T-cell (primary cell): ENCODE data around the gene KCNQ1OT1. TPM values are rescaled to one million over a fixed set of nuclear protein-coding genes. Genes with fewer than 3 reads are reported as not detected.

Source experiments
- ATAC-seq, 4 experiments: fragments of 200-7000 bp in 3 of 4; fragments of 150-1000 bp in 1 of 4; cut with Tn5 transposase; replicated peaks in 1 of 4; 1 replicate in 3 of 4; 2 replicates in 1 of 4; pipeline ENCODE4 v1.10.0; 2021; ENCODE audit warnings: moderate library complexity in 3 of 4, mild to moderate bottlenecking in 2 of 4, moderate number of reproducible peaks in 1 of 4
- CTCF ChIA-PET, 2 donors: fragments of 300-600 bp; sonication (Branson Sonifier 250); formaldehyde crosslinking; loops; one replicate each; lab custom pipeline; 2022; ENCODE audit warnings: antibody characterized with exemption in 2 of 2; lab: Charles Lee
- POLR2A ChIA-PET, 2 donors: fragments of 300-600 bp; sonication (Branson Sonifier 250); formaldehyde crosslinking; loops; one replicate each; lab custom pipeline; 2022; ENCODE audit warnings: antibody characterized with exemption in 2 of 2; lab: Charles Lee
- DNase-seq, 35 experiments: peaks; one replicate each; pipeline versions ENCODE4 v3.0.0 to v3.0.0-alpha.2; 2013 to 2023
- H3K27ac ChIP-seq: one replicate; pipeline ENCODE4 v1.5.1; 2013; ENCODE audit warnings: low read length
- H3K27me3 ChIP-seq, 2 experiments: replicated peaks in 1 of 2; 1 replicate in 1 of 2; 2 replicates in 1 of 2; pipeline versions ENCODE4 v1.6.1 to v1.7.0; 2013; ENCODE audit warnings: low read length in 1 of 2, mixed read lengths in 1 of 2; ENCODE audit not compliant: control insufficient read depth in 2 of 2, insufficient read depth in 2 of 2; ENCODE audit errors: extremely low read depth in 1 of 2
- H3K36me3 ChIP-seq, 2 donors: 1 replicate in 1 of 2; 2 replicates in 1 of 2; pipeline versions ENCODE4 v1.6.1 to v1.7.0; 2013; ENCODE audit warnings: low read length in 1 of 2; ENCODE audit not compliant: control insufficient read depth in 2 of 2, insufficient read depth in 1 of 2; ENCODE audit errors: extremely low read depth in 1 of 2
- H3K4me1 ChIP-seq, 2 experiments: 1 replicate in 1 of 2; 2 replicates in 1 of 2; pipeline versions ENCODE4 v1.6.1 to v1.7.0; 2013; ENCODE audit warnings: low read length in 2 of 2, mixed read lengths in 1 of 2; ENCODE audit not compliant: insufficient read depth in 2 of 2, control insufficient read depth in 1 of 2; ENCODE audit errors: extremely low read depth in 1 of 2
- H3K4me3 ChIP-seq, 2 donors: 1 replicate in 1 of 2; 2 replicates in 1 of 2; pipeline versions ENCODE4 v1.5.1 to v1.7.0; 2013; ENCODE audit warnings: mild to moderate bottlenecking in 2 of 2, low read length in 1 of 2, moderate library complexity in 1 of 2; ENCODE audit not compliant: control insufficient read depth in 1 of 2; ENCODE audit errors: extremely low read depth in 1 of 2
- H3K9me3 ChIP-seq: 2 replicates; pipeline ENCODE4 v1.7.0; 2013
- H3K27ac Mint-ChIP-seq, 2 donors: one replicate each; pipeline ENCODE4 v1.8.0; 2020 to 2021; ENCODE audit warnings: mild to moderate bottlenecking in 2 of 2, mixed read lengths in 2 of 2
- H3K27me3 Mint-ChIP-seq, 2 donors: one replicate each; pipeline ENCODE4 v1.8.0; 2021 to 2022; ENCODE audit warnings: mixed read lengths in 2 of 2
- H3K36me3 Mint-ChIP-seq: one replicate; pipeline ENCODE4 v1.8.0; 2021; ENCODE audit warnings: mixed read lengths
- H3K4me1 Mint-ChIP-seq, 3 donors: one replicate each; pipeline ENCODE4 v1.8.0; 2020 to 2022; ENCODE audit warnings: mixed read lengths in 3 of 3, mild to moderate bottlenecking in 1 of 3
- H3K4me3 Mint-ChIP-seq, 3 donors: one replicate each; pipeline ENCODE4 v1.8.0; 2020 to 2022; ENCODE audit warnings: mild to moderate bottlenecking in 3 of 3, mixed read lengths in 3 of 3, moderate library complexity in 3 of 3
- H3K9me3 Mint-ChIP-seq, 3 donors: one replicate each; pipeline ENCODE4 v1.8.0; 2020 to 2022; ENCODE audit warnings: mixed read lengths in 3 of 3
- WGBS: methylation state at CpG from one replicate; pipeline ENCODE4 v1.1.5; 2013; ENCODE audit warnings: missing lambda C conversion rate; ENCODE audit not compliant: insufficient coverage; 5-methylcytosine and 5-hydroxymethylcytosine counted together
- total RNA-seq, 35 experiments: library from RNA in 6 of 35; stranded (reverse) in 6 of 35; fragments of 120-200 nt in 1 of 35; gene quantifications; one replicate each; pipeline versions ENCODE4 v1.2.1 to v1.2.4 and lab custom pipeline; 2013 to 2026

The KCNQ1OT1 gene
- total RNA-seq, 5 donors from 2014 or later (not counting 1 experiment from before 2014, with no cell fraction given) = 0.30 to 0.42 (median 0.35) TPM

- H3K27ac Mint-ChIP-seq = no peak overlapping the region
- Histone ChIP-seq H3K27me3 (no peaks in the 10 kb centered on the region), H3K4me1 (no peaks in the 10 kb centered on the region), H3K36me3 (no peaks in the 10 kb centered on the region), H3K9me3 (no peaks in the 10 kb centered on the region), H3K4me3 (no peak overlapping the region), H3K27ac (no peak overlapping the region)
- H3K36me3 Mint-ChIP-seq = peaks cover 60% of the 10 kb centered on the region
- H3K9me3 Mint-ChIP-seq = peaks cover 0 to 25% (median 12%) of the 10 kb centered on the region in 3 donors
- no peaks in the 10 kb centered on the region for H3K4me1 Mint-ChIP-seq
- H3K27me3 Mint-ChIP-seq = no peaks in the 10 kb centered on the region
- no peak for ATAC-seq
- no peak overlapping the region for H3K4me3 Mint-ChIP-seq
- POLR2A ChIA-PET = no interaction called here
- 78% methylated on average over 2 of the region's 8 CpGs for WGBS
- CTCF ChIA-PET = no interaction called here
- no peak for DNase-seq
Observed at GRCh38 chr11:2599561-2600189, 100.1 kb downstream of the KCNQ1OT1 start.

GRCh38 chr11:2595204-2595603 is 104.6 kb downstream of the KCNQ1OT1 start:
- Mint-ChIP-seq H3K36me3 (peaks cover 77% of the 10 kb centered on the region), H3K4me3 (no peak overlapping the region), H3K4me1 (no peaks in the 10 kb centered on the region), H3K27ac (no peak overlapping the region), H3K9me3 (peaks cover 0 to 25% (median 12%) of the 10 kb centered on the region in 3 donors), H3K27me3 (no peaks in the 10 kb centered on the region)
- WGBS = 90% methylated on average over 2 of the region's 3 CpGs
- ChIA-PET POLR2A (no interaction called here), CTCF (no interaction called here)
- no peaks in the 10 kb centered on the region for H3K4me1 ChIP-seq
- H3K9me3 ChIP-seq = no peaks in the 10 kb centered on the region
- peaks cover 0 to 9% of the 10 kb centered on the region in 2 donors for H3K36me3 ChIP-seq
- no peak overlapping the region for H3K27ac ChIP-seq
- no peak overlapping the region for H3K4me3 ChIP-seq
- H3K27me3 ChIP-seq = no peaks in the 10 kb centered on the region
- no peak for ATAC-seq
- DNase-seq = no peak

GRCh38 chr11:2594267-2594666 is 105.5 kb downstream of the KCNQ1OT1 start:
- DNase-seq (no peak), ATAC-seq (no peak)
- Histone ChIP-seq H3K36me3 (peaks cover 0 to 9% of the 10 kb centered on the region in 2 donors), H3K4me1 (no peaks in the 10 kb centered on the region), H3K27me3 (no peaks in the 10 kb centered on the region), H3K27ac (no peak overlapping the region), H3K4me3 (no peak overlapping the region), H3K9me3 (no peaks in the 10 kb centered on the region)
- POLR2A ChIA-PET = no interaction called here
- no peaks in the 10 kb centered on the region for H3K4me1 Mint-ChIP-seq
- peaks cover 75% of the 10 kb centered on the region for H3K36me3 Mint-ChIP-seq
- CTCF ChIA-PET = no interaction called here
- H3K9me3 Mint-ChIP-seq = peaks cover 0 to 25% (median 12%) of the 10 kb centered on the region in 3 donors
- no peaks in the 10 kb centered on the region for H3K27me3 Mint-ChIP-seq
- no peak overlapping the region for H3K27ac Mint-ChIP-seq
- WGBS = no CpG with 5 or more reads among the region's 1 CpG
- no peak overlapping the region for H3K4me3 Mint-ChIP-seq

- DNase-seq (no peak), ATAC-seq (no peak)
- WGBS = 95% methylated on average over 9 of the region's 15 CpGs
- H3K4me1 ChIP-seq = no peaks in the 10 kb centered on the region
- Mint-ChIP-seq H3K9me3 (peaks cover 0 to 20% (median 12%) of the 10 kb centered on the region in 3 donors), H3K36me3 (peaks cover 69% of the 10 kb centered on the region), H3K27ac (no peak overlapping the region), H3K27me3 (no peaks in the 10 kb centered on the region), H3K4me3 (no peak overlapping the region), H3K4me1 (no peaks in the 10 kb centered on the region)
- H3K4me3 ChIP-seq = no peak overlapping the region
- no peak overlapping the region for H3K27ac ChIP-seq
- no peaks in the 10 kb centered on the region for H3K27me3 ChIP-seq
- H3K36me3 ChIP-seq = peaks cover 0 to 12% of the 10 kb centered on the region in 2 donors
- POLR2A ChIA-PET = no interaction called here
- no peaks in the 10 kb centered on the region for H3K9me3 ChIP-seq
- CTCF ChIA-PET = no interaction called here
Observed at GRCh38 chr11:2593393-2593950, 106.3 kb downstream of the KCNQ1OT1 start.

- Histone ChIP-seq H3K4me3 (no peak overlapping the region), H3K36me3 (peaks cover 0 to 18% of the 10 kb centered on the region in 2 donors), H3K9me3 (no peaks in the 10 kb centered on the region), H3K27me3 (no peaks in the 10 kb centered on the region), H3K27ac (no peak overlapping the region), H3K4me1 (no peaks in the 10 kb centered on the region)
- H3K27ac Mint-ChIP-seq = no peak overlapping the region
- H3K4me3 Mint-ChIP-seq = no peak overlapping the region
- ATAC-seq (no peak), DNase-seq (peak in 2 of 35 experiments; percentile 3 to 23)
- ChIA-PET CTCF (no interaction called here), POLR2A (no interaction called here)
- peaks cover 70% of the 10 kb centered on the region for H3K36me3 Mint-ChIP-seq
- no peaks in the 10 kb centered on the region for H3K27me3 Mint-ChIP-seq
- WGBS = 92% methylated on average over 11 of the region's 16 CpGs
- no peaks in the 10 kb centered on the region for H3K4me1 Mint-ChIP-seq
- H3K9me3 Mint-ChIP-seq = peaks cover 0 to 16% (median 9%) of the 10 kb centered on the region in 3 donors
Observed at GRCh38 chr11:2592559-2593392, 107.0 kb downstream of the KCNQ1OT1 start.

GRCh38 chr11:2591805-2592204 is 108.0 kb downstream of the KCNQ1OT1 start:
- DNase-seq = peak in 1 of 35 experiments; percentile 2
- peaks cover 61% of the 10 kb centered on the region for H3K36me3 Mint-ChIP-seq
- POLR2A ChIA-PET = no interaction called here
- no peak for ATAC-seq
- Histone ChIP-seq H3K4me3 (no peak overlapping the region), H3K27ac (no peak overlapping the region), H3K9me3 (no peaks in the 10 kb centered on the region), H3K27me3 (no peaks in the 10 kb centered on the region), H3K36me3 (peaks cover 0 to 18% of the 10 kb centered on the region in 2 donors), H3K4me1 (no peaks in the 10 kb centered on the region)
- CTCF ChIA-PET = no interaction called here
- H3K27me3 Mint-ChIP-seq = no peaks in the 10 kb centered on the region
- peaks cover 0 to 9% (median 3%) of the 10 kb centered on the region in 3 donors for H3K9me3 Mint-ChIP-seq
- no peak overlapping the region for H3K27ac Mint-ChIP-seq
- WGBS = 71% methylated on average over 10 of the region's 10 CpGs
- H3K4me3 Mint-ChIP-seq = no peak overlapping the region
- no peaks in the 10 kb centered on the region for H3K4me1 Mint-ChIP-seq
